Esophagus squamous epithelium (tissue), 5 donors: Measurements from ENCODE around the gene NOL3. TPM values are rescaled to one million over a fixed set of nuclear protein-coding genes. Genes with fewer than 3 reads are reported as not detected.

Experiments used
- DNase-seq: peaks from one replicate; lab custom pipeline; 2025; lab: John Stamatoyannopoulos, UW
- H3K27ac ChIP-seq, 4 donors: fragments of 200-600 bp; sonication (generic); one replicate each; pipeline ENCODE4 v1.5.1; 2016 to 2019; ENCODE audit warnings: mild to moderate bottlenecking in 1 of 4
- H3K27me3 ChIP-seq, 4 donors: fragments of 200-600 bp; sonication (generic); 1 replicate in 3 of 4; 2 replicates in 1 of 4; pipeline versions ENCODE4 v1.5.1 to v1.6.0; 2017 to 2021; ENCODE audit warnings: antibody characterized with exemption in 1 of 4
- H3K36me3 ChIP-seq, 3 donors: fragments of 200-600 bp; sonication (generic); one replicate each; pipeline ENCODE4 v1.5.1; 2016 to 2019
- H3K4me1 ChIP-seq, 3 donors: fragments of 200-600 bp; sonication (generic); one replicate each; pipeline ENCODE4 v1.5.1; 2017 to 2019
- H3K4me3 ChIP-seq, 4 donors: fragments of 200-600 bp; sonication (generic); 1 replicate in 3 of 4; 2 replicates in 1 of 4; pipeline ENCODE4 v1.5.1; 2016 to 2019; ENCODE audit warnings: mild to moderate bottlenecking in 2 of 4, moderate library complexity in 1 of 4
- H3K9me3 ChIP-seq, 3 donors: fragments of 200-600 bp; sonication (generic); one replicate each; pipeline ENCODE4 v1.5.1; 2016 to 2019
- POLR2A ChIP-seq, 4 donors: fragments of 450-650 bp; IDR thresholded peaks; one replicate each; pipeline ENCODE4 v1.6.1; 2017; ENCODE audit warnings: antibody characterized with exemption in 4 of 4, mild to moderate bottlenecking in 4 of 4, moderate library complexity in 3 of 4
- WGBS, 2 donors: methylation state at CpG; one replicate each; pipeline ENCODE4 v1.1.5; 2018; 5-methylcytosine and 5-hydroxymethylcytosine counted together
- intact Hi-C: fragments of 100-400 bp; cut with DNase I; formaldehyde crosslinking; loops from one replicate; pipeline ENCODE4 v1.15.0; 2022
- total RNA-seq, 4 donors: library from RNA; depleted of rRNA; stranded (reverse); fragments of >200 nt; gene quantifications; one replicate each; pipeline ENCODE4 v1.1.0, GENCODE V29; 2016
- TF ChIP-seq, protein P1 (sequence below), 6 experiments: fragments of 450-650 bp in 4 of 6; fragments of 200-600 bp in 2 of 6; sonication (generic) in 2 of 6; IDR thresholded peaks; one replicate each; pipeline ENCODE4 v1.5.1; 2016 to 2019; ENCODE audit warnings: antibody characterized with exemption in 6 of 6, mild to moderate bottlenecking in 4 of 6, moderate library complexity in 4 of 6
- donor health status: DM: yes; HTN: yes; CAD: no.

Gene NOL3
- total RNA-seq, 4 donors from 2014 or later = 25.1 to 56.1 (median 36.7) TPM

- 0 to 4% methylated on average over 4 to 29 of the region's 54 CpGs for WGBS, 2 donors
These were observed 21.8 kb downstream of the NOL3 start, which contains the start of gene E2F4 for GRCh38 chr16:67191995-67192681. Gene E2F4, plus strand, starts transcription at chr16:67192155. Its CDS starts 73 bp downstream, at chr16:67192228.

DNA sequence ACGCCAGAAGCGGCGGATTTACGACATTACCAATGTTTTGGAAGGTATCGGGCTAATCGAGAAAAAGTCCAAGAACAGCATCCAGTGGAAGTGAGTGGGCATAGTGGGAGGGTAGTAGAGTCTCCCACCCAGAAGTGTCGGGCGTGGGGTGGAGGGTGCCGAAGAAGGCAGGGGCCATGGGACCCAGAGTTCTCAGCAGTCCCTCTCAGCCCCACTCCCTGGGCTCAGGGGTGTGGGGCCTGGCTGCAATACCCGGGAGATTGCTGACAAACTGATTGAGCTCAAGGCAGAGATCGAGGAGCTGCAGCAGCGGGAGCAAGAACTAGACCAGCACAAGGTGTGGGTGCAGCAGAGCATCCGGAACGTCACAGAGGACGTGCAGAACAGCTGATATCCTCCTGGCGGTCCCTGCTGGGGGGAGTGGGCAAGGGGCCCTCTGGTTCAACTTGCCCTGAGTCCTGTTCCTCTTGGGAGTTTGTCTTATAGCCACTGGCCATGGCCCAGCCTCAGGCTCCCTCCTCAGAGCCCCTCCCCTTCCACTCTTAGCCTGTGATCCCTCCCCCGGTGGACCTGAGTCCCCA is 22.5 kb downstream of the NOL3 start:
- Histone ChIP-seq H3K4me1 (peaks cover 17 to 58% (median 24%) of the 10 kb centered on the region in 3 donors), H3K4me3 (peak overlapping the region; percentile 88 to 98 (median 92)), H3K9me3 (no peaks in the 10 kb centered on the region), H3K27me3 (no peaks in the 10 kb centered on the region), H3K36me3 (peaks cover 31 to 49% (median 39%) of the 10 kb centered on the region in 3 donors), H3K27ac (peak overlapping the region; percentile 80 to 89 (median 84))
- WGBS, 2 donors = 14 to 21% methylated on average over 14 of the region's 17 CpGs
- DNase-seq = no peak
- intact Hi-C loops = no loop called here
- TF ChIP-seq POLR2A (IDR thresholded peaks at IDR 0.05) = no peak
- TF ChIP-seq, protein P1, sequence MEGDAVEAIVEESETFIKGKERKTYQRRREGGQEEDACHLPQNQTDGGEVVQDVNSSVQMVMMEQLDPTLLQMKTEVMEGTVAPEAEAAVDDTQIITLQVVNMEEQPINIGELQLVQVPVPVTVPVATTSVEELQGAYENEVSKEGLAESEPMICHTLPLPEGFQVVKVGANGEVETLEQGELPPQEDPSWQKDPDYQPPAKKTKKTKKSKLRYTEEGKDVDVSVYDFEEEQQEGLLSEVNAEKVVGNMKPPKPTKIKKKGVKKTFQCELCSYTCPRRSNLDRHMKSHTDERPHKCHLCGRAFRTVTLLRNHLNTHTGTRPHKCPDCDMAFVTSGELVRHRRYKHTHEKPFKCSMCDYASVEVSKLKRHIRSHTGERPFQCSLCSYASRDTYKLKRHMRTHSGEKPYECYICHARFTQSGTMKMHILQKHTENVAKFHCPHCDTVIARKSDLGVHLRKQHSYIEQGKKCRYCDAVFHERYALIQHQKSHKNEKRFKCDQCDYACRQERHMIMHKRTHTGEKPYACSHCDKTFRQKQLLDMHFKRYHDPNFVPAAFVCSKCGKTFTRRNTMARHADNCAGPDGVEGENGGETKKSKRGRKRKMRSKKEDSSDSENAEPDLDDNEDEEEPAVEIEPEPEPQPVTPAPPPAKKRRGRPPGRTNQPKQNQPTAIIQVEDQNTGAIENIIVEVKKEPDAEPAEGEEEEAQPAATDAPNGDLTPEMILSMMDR (IDR thresholded peaks at IDR 0.05) = no peak

More at GRCh38 chr16:67191995-67192681, 21.8 kb downstream of the NOL3 start, which contains the start of gene E2F4:
- Histone ChIP-seq H3K4me1 (peaks cover 17 to 51% (median 23%) of the 10 kb centered on the region in 3 donors), H3K9me3 (no peaks in the 10 kb centered on the region), H3K4me3 (peak within 1 kb of the TSS; percentile 88 to 98 (median 92)), H3K36me3 (peaks cover 24 to 42% (median 32%) of the 10 kb centered on the region in 3 donors), H3K27ac (peak within 1 kb of the TSS; percentile 80 to 89 (median 84)), H3K27me3 (no peaks in the 10 kb centered on the region)
- intact Hi-C loops = no loop called here
- peak in 3 of 4 donors; percentile 60 to 79 (median 76) for TF ChIP-seq POLR2A (IDR thresholded peaks at IDR 0.05)
- TF ChIP-seq, protein P1 (IDR thresholded peaks at IDR 0.05) = peak in 3 of 6 experiments; percentile 10 to 55 (median 15)
- peak; percentile 43 for DNase-seq

DNA sequence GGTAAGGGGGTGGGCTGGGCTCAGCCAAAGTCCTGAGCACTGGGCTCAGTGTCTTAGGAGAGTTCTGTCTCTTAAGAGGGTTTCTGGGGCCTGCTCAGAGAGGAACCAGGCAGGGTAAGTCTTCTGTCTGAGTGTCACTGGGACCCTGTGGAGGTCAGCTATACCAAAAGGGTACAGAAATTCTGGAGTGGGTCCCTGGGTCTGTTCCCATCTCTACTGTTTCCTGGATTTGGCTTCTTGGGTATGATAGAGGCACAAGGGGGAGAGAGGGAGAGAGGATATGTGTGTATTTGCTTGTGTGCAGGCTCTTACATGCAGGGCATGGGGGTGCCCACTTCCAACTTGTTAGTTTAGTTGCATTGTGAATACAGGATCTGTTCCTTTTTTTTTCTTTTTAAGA is 23.2 kb downstream of the NOL3 start:
- peaks cover 22 to 65% (median 30%) of the 10 kb centered on the region in 3 donors for H3K4me1 ChIP-seq
- TF ChIP-seq POLR2A (IDR thresholded peaks at IDR 0.05) = no peak
- TF ChIP-seq, protein P1 (IDR thresholded peaks at IDR 0.05) = no peak
- H3K4me3 ChIP-seq = peak overlapping the region in 3 of 4 donors; percentile 88 to 98 (median 95)
- peaks cover 36 to 54% (median 43%) of the 10 kb centered on the region in 3 donors for H3K36me3 ChIP-seq
- no peaks in the 10 kb centered on the region for H3K27me3 ChIP-seq
- intact Hi-C loops = no loop called here
- no peak for DNase-seq
- H3K27ac ChIP-seq = peak overlapping the region in 2 of 4 donors; percentile 82 to 89
- no peaks in the 10 kb centered on the region for H3K9me3 ChIP-seq

GRCh38 chr16:67194260-67194659 is 23.9 kb downstream of the NOL3 start:
- no peaks in the 10 kb centered on the region for H3K9me3 ChIP-seq
- no peaks in the 10 kb centered on the region for H3K27me3 ChIP-seq
- WGBS, 2 donors = 82% methylated on average over 3 of the region's 6 CpGs; no CpG with 5 or more reads in 1 of the 2 donors
- H3K27ac ChIP-seq = no peak overlapping the region
- no peak for DNase-seq
- peaks cover 36 to 54% (median 43%) of the 10 kb centered on the region in 3 donors for H3K36me3 ChIP-seq
- TF ChIP-seq POLR2A (IDR thresholded peaks at IDR 0.05) = no peak
- TF ChIP-seq, protein P1 (IDR thresholded peaks at IDR 0.05) = no peak
- peaks cover 28 to 72% (median 37%) of the 10 kb centered on the region in 3 donors for H3K4me1 ChIP-seq
- intact Hi-C loops = no loop called here
- no peak overlapping the region for H3K4me3 ChIP-seq

- Histone ChIP-seq H3K27ac (no peak overlapping the region), H3K9me3 (no peaks in the 10 kb centered on the region), H3K4me1 (peaks cover 28 to 85% (median 38%) of the 10 kb centered on the region in 3 donors), H3K27me3 (no peaks in the 10 kb centered on the region), H3K36me3 (peaks cover 36 to 61% (median 43%) of the 10 kb centered on the region in 3 donors), H3K4me3 (no peak overlapping the region)
- WGBS, 2 donors = 82% methylated on average over 2 of the region's 5 CpGs; no CpG with 5 or more reads in 1 of the 2 donors
- intact Hi-C loops = no loop called here
- no peak for DNase-seq
- TF ChIP-seq, protein P1 (IDR thresholded peaks at IDR 0.05) = no peak
- no peak for TF ChIP-seq POLR2A (IDR thresholded peaks at IDR 0.05)
These were observed 25.3 kb downstream of the NOL3 start for GRCh38 chr16:67195676-67196075.
